ENCODE data around the gene BBS7. TPM values are rescaled to one million over a fixed set of nuclear protein-coding genes. Genes with fewer than 3 reads are reported as not detected.
A peak's percentile ranks its signal among the peaks of the same experiment; 100 is the strongest.

Gene BBS7, protein sequence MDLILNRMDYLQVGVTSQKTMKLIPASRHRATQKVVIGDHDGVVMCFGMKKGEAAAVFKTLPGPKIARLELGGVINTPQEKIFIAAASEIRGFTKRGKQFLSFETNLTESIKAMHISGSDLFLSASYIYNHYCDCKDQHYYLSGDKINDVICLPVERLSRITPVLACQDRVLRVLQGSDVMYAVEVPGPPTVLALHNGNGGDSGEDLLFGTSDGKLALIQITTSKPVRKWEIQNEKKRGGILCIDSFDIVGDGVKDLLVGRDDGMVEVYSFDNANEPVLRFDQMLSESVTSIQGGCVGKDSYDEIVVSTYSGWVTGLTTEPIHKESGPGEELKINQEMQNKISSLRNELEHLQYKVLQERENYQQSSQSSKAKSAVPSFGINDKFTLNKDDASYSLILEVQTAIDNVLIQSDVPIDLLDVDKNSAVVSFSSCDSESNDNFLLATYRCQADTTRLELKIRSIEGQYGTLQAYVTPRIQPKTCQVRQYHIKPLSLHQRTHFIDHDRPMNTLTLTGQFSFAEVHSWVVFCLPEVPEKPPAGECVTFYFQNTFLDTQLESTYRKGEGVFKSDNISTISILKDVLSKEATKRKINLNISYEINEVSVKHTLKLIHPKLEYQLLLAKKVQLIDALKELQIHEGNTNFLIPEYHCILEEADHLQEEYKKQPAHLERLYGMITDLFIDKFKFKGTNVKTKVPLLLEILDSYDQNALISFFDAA
- total RNA-seq: 17.8 TPM

DNA sequence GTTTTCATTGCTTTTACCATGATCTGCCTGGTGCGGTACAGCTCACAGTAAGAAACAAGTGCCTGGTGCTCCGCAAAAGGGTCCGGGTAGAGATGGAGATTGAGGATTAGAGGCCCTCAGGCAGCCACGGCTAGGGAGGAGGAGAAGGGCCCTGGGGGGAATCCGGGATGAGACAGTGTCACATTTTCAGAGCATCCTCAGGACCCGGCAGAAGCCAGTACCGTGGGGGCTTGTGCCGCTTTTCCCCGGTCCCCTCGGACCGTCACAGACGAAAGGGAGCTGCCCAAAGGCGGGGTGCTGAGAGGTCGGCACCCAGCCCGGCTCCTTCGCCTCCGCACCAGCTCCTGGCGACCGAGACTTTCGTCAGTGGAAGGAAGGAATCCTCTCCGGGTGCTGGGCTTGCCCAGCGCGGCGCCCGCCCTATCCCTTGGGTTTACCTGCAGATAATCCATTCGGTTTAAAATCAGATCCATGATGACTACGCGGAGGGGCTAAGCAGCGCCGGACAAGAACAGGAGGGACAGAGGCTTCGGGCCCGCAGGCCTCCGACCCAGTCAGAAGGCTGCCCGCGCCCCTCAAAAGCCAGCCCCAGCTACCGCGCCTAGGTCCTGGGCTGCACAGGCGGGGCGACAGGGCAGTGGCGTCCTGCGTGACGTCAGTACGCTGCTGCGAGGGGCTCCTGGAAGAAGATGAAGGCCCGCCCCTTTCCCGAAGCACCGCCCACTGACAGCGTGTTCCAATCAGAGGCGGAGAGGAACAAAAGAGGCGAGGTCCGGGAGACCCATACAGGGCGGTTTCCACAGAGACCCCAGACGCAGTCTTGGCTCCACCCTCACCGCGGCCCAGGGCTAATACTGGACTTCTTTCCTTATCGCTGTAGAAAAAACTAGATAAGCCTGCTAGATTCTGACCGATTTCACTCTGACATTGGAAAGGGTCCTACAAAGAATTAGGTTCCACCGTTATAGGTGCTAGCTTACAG is at the start of gene BBS7:
BBS7 (minus strand) TSS at position 634 of the 982 bp plus-strand sequence; CDS start at position 473, 161 bp downstream.
- DNase-seq (ENCODE audit: low spot score): peak; percentile 97

DNA sequence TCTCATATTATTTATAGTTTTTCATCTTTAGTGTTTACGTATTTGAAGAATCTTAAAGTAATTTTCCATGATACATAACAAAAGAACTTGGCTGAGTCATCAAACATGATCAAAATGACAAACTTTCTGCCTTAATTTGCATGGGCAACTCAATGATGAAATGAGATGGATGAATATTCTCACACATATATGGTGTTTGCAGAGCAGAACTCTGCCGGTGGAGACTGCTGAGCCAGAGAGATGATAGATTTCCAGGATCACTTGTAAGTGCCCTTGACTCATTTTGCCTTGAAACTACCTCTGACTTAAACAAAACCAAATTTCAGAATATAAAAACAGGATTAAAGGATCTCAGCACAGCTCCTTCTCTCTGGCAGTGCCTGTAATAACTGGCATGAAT is 43.4 kb upstream of the BBS7 start:
- no peak for DNase-seq (ENCODE audit: low spot score)

DNA sequence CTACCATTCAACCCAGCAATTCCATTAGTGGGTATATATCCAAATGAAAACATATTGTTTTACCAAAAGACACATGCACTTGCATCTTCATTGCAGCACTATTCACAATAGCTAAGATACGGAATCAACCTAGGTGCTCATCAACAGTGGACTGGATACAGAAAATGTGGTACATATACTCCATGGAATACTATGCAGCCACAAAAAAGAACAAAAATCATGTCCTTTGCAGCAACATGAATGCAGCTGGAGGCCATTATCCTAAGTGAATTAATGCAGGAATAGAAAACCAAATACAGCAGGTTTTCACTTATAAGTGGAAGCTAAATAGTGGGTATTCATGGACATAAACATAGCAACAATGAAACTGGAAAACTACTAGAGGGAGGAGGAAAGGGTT is 38.1 kb upstream of the BBS7 start:
- DNase-seq (ENCODE audit: low spot score): no peak

DNA sequence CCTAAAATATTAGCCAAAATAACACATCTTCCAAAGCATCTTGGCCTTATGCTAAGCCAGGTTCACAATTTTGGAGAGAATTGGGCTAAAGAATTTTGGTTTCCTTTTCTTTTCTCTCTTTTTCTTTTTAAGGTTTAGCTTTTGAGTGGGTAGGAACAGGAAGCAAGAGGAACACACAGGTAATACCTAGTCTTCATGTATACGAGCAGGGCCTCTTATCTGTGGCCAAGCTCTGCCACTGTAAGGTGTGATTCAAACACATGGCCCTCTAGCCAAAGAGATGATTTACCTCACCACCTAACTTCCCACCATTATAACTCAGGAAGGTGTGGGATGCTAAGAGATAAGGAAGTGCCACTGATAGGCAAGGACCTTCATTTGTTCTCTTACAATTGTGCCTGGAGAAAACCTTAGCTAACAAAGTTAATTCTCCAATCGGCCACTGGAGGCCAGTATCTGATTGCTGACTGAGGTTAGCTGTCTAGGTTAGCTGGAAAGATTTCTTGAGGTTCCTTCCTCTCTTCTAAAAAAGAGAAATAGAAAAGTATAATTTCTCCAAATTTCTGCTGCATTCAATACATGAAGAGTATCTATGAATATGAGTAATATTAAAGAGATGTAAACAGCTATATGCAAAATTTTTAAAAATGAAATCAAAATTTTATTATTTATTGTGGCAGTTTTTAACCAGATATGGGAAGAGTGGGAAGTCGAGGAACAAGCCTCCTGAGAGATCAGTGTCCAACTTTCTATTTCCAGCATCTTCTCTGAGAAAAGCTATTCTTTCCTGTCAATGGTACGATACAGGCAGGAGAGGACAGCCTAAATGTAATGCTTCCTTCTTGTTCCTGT is 30.1 kb upstream of the BBS7 start:
- peak; percentile 60 for DNase-seq (ENCODE audit: low spot score)

DNA sequence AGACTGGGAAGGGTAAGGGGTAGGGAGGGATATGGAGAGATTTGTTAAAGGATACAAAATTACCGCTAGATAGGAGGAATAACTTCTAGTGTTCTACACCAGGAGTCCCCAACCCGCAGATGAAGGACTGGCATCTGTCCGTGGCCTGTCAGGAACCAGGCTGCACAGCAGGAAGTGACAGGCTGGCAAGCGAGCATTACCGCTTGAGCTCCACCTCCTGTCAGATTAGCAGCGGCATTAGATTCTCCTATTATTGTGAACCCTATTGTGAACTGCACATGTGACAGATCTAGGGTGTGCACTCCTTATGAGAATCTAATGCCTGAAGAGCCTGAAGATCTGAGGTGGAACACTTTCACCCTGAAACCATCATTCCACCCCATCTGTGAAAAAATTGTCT is 27.9 kb upstream of the BBS7 start:
- no peak for DNase-seq (ENCODE audit: low spot score)

DNA sequence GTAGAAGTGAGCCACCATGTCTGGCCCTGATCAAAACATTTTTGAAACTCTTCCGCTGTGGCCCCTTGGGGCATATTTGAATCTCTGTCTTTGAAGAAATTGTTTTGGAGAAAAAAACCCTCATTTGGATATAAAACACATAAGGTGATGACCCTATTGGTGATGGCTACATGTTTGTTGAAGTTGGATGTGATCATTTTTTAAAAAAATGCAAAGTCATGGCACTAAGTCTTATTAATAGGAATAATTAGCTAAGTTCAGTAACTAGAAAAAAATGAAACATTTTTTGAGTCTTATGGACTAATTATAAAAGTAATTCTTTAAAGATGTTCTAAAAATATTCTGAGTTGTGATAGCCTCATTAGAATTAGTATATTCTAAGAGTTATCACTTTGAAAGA is 17.9 kb upstream of the BBS7 start:
- no peak for DNase-seq (ENCODE audit: low spot score)

DNA sequence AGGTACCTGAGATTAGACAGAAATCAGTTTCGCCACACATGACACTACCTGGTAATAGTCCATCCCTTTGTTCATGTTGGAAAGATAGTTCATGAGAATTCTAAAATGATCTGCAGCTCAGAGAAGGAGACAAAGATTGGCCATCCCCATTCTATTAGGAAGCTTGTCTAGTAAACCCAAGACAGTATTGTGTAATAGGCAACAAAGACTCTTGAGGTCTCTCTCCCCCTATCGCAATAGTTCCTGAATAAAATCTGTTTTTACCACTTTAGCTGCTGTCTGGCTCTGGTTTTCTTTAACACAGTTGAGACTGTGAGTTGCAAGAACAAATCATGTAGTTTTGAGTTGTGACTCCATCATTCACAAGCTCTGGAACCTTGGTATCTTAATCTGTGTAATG is 14.8 kb upstream of the BBS7 start:
- no peak for DNase-seq (ENCODE audit: low spot score)

DNA sequence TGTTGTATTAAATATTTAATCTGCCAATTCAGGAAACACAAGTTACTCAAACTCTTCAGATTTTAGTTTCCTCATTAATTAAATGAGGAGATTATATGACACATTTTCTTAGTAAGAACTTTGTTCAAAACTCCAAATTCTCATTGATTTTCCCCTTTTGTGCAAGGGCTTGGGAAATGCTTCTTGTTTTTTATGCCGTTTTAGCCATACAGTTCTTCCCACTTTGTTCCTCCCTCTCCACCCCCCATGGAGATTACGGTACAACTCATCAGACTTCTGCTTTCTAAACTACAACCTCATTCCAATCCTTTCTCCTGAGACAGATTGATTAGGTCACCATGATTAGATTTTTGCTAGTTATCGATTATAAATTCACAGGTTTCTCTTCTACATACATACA is 10.9 kb upstream of the BBS7 start:
- no peak for DNase-seq (ENCODE audit: low spot score)

DNA sequence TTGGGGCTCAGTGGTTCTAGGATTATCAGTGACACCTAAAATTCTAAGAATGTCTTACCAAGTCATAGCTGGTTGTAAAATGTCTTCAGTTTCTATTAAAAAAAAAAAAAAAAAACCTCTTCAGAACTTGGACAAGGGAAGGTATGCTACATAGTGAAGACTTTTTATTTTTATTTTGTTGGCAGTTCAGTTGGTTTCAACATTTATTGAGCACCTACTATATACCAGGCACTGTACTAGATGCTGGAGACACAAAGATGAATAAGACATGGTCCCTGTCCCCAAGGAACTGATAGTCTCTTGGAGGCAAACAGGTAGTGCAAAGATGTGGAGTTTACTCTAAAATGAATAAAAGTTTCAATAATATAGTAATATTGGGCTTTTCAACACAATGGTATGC is 8.9 kb upstream of the BBS7 start:
- DNase-seq (ENCODE audit: low spot score): no peak

DNA sequence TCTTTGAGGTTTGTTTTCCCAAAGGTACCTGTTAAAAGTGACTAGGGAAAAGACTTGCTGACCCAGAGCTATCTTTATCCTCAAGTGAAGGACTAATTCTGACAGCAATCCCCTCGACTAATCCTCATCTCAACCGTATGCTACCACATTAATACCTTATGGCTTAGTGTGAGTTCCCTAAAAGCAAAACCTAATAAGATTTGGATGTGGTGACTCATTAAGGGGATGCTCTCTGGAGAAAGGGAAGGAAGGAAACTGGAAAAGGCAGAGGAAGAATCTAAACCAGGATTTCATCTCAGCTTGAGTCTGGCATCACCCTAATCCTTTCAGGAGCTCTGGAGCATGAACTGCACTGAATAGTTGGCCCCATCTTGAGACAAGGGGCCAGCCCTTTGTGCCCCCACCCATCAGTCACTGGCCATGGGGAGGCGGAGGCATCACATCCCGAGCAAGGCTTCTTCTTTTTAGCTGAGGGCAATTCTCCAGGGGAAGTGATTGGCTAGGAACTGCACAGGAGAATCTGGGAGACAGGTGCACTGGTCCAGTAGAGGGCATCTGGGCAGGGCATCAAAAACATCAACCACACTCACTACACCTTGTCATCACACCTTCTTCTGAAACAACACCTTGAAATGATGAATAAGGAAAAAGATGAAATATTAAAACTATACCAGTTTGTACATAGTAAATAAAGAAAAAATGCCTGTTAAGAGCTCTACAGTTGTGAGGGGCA is 6.9 kb upstream of the BBS7 start:
- DNase-seq (ENCODE audit: low spot score): no peak

DNA sequence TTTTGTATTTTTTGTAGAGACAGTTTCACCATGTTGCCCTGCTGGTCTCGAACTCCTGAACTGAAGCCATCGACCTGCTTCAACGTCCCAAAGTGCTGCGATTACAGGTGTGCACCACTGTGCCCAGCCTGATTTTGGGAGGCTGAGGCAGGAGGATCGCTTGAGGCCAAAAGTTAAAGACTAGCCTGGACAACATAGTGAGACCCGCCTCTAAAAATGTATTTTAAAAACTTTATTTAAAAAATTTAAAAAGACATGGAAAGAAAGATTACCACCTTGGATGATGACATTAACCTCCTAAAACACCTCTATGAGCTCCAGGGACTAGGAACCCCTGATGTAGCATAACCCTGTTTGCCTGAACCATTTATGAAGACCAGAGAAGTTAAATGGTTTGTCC is 5.8 kb upstream of the BBS7 start:
- no peak for DNase-seq (ENCODE audit: low spot score)

DNA sequence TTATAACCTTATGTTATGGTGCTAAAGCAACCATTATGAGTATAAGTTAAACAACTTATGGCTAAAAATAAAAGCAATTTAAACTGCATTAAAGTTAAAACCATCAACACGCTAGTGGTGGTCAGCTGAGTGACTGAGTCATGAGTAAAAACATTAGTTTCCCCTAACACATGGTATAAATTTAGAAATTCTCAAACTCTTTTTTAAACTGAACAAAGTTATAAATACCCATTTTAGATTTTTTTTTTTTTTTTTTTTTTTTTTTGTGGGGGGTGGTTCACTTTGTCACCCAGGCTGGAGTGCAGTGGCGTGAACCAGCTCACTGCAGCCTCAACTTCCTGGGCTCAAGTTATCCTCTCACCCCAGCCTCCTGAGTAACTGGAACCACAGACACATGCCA is 5.4 kb upstream of the BBS7 start:
- no peak for DNase-seq (ENCODE audit: low spot score)

DNA sequence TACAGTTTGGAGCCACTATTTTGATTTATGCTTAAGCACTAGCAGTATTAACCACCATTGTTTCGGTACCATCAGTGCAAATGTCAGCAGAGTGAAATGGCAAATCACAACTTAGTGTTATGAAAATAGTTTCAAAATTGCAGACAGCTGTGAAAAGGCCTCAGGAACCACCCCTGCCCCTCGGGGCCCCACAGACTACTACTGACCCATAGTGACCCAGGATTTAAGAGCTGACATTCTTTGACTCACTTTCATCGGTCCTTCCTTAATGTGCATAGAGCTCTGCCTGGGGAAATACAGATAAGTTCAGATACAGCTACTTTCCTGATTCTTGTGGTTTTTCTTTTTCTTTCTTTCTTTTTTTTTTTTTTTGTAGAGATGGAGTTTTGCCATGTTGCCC is 3.3 kb upstream of the BBS7 start:
- DNase-seq (ENCODE audit: low spot score): no peak

DNA sequence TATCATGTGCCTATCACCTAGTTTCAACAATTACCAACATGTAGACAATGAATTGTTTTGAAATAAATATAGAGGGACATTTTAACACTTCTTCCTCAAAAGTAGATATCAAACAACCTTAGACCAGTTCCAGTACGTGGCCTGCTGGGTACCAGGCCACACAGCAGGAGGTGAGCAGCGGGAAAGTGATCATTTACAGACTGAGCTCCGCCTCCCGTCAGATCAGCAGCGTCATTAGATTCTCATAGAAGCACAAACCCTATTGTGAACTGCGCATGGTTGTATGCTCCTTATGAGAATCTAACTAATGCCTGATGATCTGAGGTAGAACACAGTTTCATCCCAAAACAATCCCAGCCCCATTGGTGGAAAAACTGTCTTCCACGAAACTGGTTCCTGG is 6.5 kb downstream of the BBS7 start:
- DNase-seq (ENCODE audit: low spot score): no peak

DNA sequence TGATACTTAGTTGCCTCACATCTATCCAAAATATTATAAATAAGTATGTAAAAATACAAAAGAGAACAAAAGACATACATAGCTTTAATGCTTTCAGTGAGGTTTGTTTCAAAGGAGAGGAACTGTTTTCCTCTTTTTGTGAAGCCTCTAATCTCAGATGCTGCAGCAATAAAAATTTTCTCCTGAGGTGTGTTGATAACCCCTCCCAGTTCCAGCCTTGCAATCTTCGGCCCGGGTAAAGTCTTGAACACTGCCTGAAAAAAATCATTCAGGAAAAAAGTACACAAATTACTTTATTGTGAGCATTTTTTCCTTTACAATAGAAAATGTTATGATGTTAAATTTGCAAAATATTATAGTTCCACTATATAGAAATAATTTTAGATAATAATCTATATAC is 8.8 kb downstream of the BBS7 start:
- no peak for DNase-seq (ENCODE audit: low spot score)

DNA sequence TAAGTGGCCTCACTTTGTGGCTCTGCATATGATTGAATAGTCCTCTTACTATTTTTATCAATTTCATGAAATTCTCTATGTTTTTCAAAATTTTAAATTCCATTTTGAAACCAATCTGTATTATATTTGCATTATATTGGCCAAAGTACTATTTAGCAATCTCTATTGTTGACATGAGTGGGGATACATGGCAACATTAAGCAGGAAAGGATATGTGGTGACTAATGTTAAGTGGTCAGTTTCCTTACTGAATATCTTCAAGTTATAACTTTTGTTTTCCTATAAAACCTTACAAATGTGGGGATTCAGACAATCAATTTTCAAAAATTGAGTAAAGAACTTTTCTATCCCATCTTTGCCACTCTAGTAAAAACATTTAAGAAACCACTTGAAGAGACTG is 10.2 kb downstream of the BBS7 start:
- no peak for DNase-seq (ENCODE audit: low spot score)

DNA sequence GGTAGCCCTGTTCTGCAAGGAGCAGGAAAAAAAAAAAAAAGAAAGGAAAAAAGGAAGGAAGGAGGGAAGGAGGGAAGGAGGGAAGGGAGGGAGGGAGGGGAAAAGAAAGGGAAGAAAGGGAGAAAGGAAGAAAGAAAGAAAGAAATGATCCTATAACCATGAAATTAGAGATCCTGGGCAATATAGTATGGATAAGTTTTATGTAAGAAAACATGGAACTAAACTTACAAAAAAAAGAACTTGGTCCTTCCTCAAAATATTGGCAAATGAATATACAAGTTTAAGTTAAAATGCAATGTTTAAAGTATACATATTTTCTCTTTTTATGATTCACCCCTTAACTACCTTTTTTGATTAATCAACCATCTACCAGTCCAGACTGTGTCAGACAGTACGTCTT is 18.9 kb downstream of the BBS7 start:
- no peak for DNase-seq (ENCODE audit: low spot score)

DNA sequence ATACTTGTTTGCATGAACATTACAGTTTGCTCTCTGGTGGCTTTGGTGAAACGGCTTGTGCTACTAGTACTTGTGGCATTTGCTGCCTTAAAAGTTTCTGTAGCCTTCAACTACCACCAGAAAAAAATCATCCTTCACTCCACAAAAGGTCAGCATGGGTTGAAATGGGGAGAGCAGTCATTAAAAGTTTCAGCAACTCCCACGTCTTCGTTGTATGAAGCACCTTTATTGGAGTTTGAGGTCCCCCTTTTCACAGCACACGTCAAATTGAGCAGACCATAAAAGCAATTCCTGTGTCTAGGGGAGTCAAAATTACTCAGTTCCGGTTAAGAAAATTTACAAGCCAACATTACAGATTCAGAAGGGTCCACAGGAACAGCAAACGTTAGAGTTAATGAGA is 23.6 kb downstream of the BBS7 start:
- DNase-seq (ENCODE audit: low spot score): no peak

DNA sequence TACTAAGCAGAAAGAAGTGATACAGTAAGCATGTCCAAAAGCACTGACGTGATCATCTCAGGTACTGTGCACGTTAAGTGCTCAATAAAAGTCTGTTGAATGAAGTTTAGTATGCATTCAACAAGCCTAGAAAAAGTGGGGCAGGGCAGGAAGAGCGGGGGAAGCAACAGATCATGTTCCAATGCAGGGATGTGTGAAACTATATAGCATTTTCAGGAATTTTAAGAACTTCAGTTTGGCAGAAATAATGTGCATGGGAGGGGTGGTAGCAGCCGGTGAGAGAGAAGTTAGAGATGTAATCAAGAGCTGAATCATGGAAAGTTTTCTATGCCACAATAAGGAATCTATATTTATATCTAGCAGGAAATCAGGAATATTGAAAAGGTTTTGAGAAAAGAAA is 27.4 kb downstream of the BBS7 start:
- DNase-seq (ENCODE audit: low spot score): no peak

DNA sequence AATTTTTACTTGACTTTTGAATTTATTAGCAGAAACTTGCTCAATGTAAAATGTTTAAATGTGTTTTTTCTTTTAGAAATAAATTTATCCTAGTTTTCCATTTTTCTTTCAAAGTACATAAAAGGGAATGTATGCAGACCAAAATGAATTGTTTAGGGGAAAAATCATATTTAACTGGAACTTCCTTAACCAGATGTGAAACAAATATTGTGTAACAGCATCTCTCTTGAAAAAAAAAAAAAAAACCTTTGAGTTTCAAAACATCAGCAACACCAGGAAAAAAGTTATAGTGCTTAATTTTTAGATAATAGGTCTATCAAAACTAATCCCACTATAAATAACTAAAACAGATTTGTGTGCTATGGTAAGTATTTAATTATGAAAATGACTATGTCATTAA is 32.1 kb downstream of the BBS7 start:
- no peak for DNase-seq (ENCODE audit: low spot score)

DNA sequence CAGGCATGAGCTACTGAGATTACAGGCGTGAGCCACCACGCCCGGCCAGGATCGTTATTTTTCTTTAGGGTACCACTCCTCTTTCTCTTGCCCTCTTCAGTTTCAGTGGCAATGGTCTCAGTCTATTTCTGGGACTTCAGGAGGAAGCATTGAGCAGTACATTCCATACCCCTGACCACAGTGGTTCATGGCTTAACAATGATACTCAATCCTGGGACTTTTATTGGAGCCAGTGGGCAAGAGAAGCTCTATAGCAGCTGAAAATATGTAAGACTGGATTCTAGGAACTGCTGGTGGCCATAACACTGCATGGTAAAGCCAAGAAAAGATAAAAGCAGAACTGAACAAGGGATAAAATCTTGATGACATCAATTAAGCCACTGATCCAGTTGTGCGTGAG is 40.8 kb downstream of the BBS7 start:
- no peak for DNase-seq (ENCODE audit: low spot score)

All from mucosa of gallbladder (tissue), 1 donor.